Measurements from ENCODE around the gene OBSCN.

The OBSCN gene

DNA sequence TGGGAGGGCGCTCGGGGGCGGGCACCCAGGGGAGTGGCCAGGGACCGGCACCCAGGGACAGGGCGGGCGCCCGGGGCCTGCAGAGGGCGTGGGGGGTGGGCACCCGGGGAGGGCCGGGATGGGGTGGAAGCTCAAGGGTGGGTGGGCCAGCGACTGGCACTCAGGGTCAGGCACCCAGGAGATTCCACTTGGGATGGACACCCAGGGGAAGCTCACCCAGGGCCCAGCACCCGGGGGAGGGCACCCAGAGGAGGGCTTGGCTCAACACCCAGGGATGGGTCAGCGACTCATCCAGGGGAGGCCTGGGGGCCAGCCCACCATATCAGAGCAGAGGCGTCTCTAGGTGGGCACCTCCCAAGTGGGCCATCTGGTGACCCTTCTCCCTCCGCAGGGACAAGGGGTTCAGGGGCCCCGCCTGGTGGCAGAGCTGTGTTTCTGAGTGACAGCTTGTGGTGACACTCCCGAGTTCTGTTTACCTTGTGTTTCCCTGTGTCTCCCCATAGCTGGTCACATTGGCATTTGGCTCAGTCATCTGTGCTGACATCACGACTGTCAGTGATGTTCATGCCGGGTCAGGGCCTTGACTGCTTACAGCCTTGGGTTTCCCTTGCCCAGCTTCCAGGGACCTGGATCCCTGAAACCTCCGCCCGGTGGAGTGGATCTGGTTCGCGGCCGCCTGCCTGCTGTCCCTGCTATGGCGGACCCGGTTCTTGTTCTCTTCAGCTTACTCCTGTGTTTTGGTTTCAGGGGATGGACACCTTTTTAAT lies 41.5 kb upstream of the OBSCN start:
- TF ChIP-seq ZFX (IDR thresholded peaks at IDR 0.05; ENCODE audit: borderline replicate concordance), result no peak
- TF ChIP-seq, protein P1, sequence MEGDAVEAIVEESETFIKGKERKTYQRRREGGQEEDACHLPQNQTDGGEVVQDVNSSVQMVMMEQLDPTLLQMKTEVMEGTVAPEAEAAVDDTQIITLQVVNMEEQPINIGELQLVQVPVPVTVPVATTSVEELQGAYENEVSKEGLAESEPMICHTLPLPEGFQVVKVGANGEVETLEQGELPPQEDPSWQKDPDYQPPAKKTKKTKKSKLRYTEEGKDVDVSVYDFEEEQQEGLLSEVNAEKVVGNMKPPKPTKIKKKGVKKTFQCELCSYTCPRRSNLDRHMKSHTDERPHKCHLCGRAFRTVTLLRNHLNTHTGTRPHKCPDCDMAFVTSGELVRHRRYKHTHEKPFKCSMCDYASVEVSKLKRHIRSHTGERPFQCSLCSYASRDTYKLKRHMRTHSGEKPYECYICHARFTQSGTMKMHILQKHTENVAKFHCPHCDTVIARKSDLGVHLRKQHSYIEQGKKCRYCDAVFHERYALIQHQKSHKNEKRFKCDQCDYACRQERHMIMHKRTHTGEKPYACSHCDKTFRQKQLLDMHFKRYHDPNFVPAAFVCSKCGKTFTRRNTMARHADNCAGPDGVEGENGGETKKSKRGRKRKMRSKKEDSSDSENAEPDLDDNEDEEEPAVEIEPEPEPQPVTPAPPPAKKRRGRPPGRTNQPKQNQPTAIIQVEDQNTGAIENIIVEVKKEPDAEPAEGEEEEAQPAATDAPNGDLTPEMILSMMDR (IDR thresholded peaks at IDR 0.05), result no peak
- H3K27ac ChIP-seq, result peak overlapping the region; percentile 96

DNA sequence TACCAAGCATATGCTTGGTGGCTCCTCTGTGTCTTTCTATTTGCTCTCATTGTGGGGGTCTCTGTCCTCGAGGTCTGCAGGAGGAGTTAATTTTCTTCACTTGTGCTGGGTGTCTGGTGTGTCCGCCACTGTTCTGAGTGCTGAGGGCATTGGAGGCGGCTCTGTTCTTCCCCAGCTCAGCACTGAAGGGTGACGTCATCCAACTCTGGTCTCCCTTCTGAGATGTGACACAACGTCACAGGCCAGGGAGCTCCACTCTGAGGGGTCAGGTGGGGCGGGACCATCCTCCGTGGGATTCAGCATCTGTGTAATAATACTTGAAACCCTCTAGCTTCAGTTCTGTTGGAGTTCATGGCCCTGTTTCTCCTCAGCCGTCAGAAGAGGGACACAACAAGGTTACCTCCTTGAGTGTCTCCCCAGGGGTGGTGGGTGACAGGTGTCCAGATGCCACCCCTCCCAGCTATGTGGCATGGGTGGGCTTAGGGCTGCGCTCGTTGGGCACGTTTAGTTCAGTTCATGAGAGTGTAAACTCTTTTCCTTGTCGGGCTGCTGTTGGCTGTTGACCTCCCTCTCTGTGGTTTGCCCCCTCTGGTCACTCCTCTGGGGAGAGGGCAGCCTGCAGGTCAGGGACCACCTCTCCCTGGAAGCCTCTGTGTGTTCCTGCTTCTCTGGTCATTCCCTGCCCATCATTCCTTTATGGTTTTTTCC lies 39.1 kb upstream of the OBSCN start:
- no peak overlapping the region for H3K27ac ChIP-seq
- TF ChIP-seq ZFX (IDR thresholded peaks at IDR 0.05; ENCODE audit: borderline replicate concordance), result no peak
- TF ChIP-seq, protein P1 (IDR thresholded peaks at IDR 0.05), result no peak

DNA sequence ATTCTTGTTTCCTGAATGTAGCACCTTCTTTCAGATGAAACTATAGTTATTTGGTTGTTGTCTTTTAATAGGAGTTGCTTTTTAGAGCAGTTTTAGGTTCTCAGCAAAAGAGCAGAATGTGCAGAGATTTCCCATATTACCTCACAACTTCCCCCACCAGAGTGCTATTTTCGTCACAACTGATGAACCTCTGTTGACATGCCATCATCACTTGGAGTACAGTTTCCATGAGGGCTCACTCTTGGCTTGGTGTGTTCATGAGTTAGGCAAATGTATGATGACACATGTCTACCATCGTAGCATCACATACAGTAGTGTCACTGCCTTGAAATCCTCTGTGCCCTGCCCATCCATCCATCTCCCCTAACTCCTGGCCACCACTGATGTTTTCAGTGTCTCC lies 38.5 kb upstream of the OBSCN start:
- H3K27ac ChIP-seq, result no peak overlapping the region
- TF ChIP-seq ZFX (IDR thresholded peaks at IDR 0.05; ENCODE audit: borderline replicate concordance), result no peak
- TF ChIP-seq, protein P1 (IDR thresholded peaks at IDR 0.05), result no peak

DNA sequence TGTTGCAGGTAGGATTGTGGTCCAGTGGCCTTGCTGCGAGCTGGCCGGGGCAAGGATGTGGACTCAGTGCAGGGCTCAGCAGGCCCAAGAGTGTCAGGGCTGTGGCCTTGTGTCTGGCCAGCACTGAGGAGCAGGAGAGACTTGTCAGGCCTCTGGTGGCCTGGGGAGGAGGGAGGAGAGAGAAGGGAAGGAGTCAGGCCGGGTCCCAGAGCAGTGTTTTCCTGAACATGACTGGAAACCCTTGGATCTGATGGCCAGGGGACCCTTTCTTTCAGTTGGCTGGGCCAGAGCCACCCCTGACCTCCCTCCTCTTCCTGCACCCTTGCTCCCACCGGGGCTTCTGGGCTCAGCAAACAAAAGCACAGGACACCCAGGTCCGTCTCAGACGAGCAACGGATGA lies 37.2 kb upstream of the OBSCN start:
- H3K27ac ChIP-seq, result no peak overlapping the region
- TF ChIP-seq ZFX (IDR thresholded peaks at IDR 0.05; ENCODE audit: borderline replicate concordance), result no peak
- TF ChIP-seq, protein P1 (IDR thresholded peaks at IDR 0.05), result no peak

DNA sequence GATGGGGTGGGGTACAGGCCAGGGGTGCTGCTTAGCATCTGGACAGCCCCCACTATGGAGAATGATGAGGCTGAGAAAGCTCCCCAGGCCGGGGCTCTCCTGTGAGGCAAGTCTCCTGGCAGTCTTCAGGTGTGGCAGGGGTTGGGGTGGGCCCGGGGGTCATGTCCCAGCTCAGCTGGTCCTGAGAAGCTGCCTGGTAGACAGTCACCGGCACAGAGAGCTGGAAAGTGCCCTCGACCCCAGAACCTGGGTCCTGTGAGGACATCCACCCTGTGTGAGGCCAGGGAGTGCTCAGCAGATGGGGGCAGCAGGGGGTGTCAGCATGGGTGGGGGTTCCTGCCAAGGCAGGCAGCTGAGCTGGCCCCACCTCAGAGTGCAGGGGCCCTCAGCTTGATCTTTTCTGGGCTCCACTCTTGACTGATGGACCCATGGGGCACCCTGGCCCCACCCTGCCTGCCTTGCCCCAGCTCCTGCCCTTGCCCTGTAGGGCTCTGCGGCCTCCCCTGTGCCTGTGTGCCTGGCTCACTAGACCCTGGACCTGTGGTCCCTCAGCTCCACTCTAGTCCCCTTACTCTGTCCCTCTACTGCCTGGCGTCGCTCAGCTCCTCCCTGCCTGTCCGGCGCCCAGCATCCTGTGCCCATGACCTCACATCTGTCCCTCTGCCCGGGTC lies 36.5 kb upstream of the OBSCN start:
- TF ChIP-seq, protein P1 (IDR thresholded peaks at IDR 0.05), result no peak
- no peak overlapping the region for H3K27ac ChIP-seq

DNA sequence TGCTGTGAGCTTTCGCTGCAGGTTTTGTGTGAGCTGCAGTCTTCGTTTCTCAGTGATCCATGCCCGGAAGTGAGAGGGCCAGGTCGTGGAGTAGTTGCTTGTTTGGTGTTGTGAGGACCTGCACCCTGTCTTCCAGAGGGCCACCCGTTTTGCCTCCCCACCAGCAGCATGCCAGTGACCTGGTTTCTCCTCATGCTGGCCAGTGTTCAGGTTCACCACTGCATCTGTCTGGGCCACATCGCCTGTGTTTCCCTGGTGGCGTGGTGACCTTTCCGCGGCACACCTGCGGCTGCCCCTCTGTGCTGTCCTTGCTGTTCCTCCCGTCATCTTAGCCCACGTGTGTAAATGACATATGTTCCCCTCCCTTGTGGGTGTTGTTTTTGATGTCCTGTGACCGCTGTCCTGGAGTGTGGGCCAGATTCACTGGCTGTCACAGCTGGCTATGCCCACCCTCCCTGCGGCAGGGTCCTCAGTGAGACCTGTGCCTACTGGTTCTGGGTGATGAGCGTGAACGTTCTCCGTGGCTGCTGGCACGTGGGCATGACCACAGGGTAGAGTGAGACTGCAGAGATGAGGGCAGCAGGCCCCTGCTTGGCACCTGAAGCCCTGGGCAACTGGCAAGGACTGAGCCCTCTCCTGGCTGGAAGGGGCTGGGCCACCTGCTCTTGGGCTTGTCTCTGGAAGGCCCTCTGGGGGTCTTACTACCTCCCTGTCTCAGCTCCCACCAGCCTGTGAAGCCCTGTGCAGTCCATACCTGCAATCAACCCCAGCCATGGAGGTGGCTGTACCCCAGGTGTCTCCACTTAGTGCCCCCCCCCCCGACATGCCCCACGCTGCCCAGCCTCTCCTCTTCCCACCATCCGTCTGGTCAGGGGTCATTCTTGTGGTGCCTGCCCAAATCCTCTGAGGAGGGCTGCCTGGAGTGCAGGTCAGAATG lies 35.0 kb upstream of the OBSCN start:
- H3K27ac ChIP-seq, result 0 out of 2 replicates have a peak overlapping the region, but pooled peaks have one; percentile 27
- TF ChIP-seq, protein P1 (IDR thresholded peaks at IDR 0.05), result no peak
- TF ChIP-seq ZFX (IDR thresholded peaks at IDR 0.05; ENCODE audit: borderline replicate concordance), result no peak

DNA sequence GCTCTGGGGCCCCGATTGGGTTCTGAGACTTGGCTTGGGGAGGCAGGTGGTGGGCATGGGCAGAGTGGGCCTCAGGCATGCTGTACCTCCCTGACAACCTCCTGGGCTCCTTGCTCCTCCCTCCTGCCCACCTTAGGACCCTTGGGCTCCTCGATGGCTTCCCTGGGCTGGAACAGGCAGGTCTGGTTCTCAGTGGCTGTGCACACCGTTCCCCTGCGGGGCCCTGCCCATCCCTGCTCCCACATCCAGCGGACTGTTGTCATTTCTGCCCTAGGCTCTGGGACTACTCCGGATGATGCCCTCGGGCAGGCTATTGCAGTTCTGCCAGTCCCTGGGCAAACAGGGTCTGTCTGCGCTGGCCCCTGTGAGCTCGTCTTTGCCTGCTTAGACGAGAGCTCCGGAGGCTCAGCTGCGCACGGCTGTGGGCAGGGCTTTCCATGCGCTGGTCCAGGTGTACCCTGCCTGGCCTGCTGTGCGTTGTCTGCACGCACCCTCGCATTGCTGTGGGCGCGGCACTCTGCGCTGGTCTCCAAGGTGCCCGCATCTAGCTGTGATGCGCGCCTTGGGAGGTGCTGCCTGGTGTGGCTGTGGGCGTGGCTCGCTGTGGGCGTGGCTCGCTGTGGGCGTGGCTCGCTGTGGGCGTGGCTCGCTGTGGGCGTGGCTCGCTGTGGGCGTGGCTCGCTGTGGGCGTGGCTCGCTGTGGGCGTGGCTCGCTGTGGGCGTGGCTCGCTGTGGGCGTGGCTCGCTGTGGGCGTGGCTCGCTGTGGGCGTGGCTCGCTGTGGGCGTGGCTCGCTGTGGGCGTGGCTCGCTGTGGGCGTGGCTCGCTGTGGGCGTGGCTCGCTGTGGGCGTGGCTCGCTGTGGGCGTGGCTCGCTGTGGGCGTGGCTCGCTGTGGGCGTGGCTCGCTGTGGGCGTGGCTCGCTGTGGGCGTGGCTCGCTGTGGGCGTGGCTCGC lies 34.0 kb upstream of the OBSCN start:
- 0 out of 2 replicates have a peak overlapping the region, but pooled peaks have one; percentile 27 for H3K27ac ChIP-seq

All from 22Rv1 (cell line).